Panc1 (cell line): Measurements from ENCODE around the gene PRKCA. TPM values are rescaled to one million over a fixed set of nuclear protein-coding genes. Genes with fewer than 3 reads are reported as not detected.

Source experiments
- ATAC-seq: fragments of 200-7000 bp; cut with Tn5 transposase; 2 replicates; pipeline ENCODE4 v1.9.1; 2020; ENCODE audit warnings: mild to moderate bottlenecking, moderate library complexity
- BruUV-seq: library from RNA; stranded (reverse); fragments of 400-500 nt; replicated peaks from 2 replicates; lab custom pipeline; 2021; lab: Mats Ljungman, UMichigan
- CTCF ChIA-PET: fragments of 300-600 bp; sonication (Branson Sonifier 250); formaldehyde crosslinking; loops from one replicate; lab custom pipeline; 2022; ENCODE audit warnings: antibody characterized with exemption; lab: Charles Lee
- POLR2A ChIA-PET: fragments of 300-600 bp; sonication (Branson Sonifier 250); formaldehyde crosslinking; loops from one replicate; lab custom pipeline; 2022; ENCODE audit warnings: antibody characterized with exemption; lab: Charles Lee
- DNase-seq: peaks from one replicate; pipeline ENCODE4 v3.0.0-alpha.2; 2010; ENCODE audit warnings: low read depth, low spot score
- H3K27ac ChIP-seq: 2 replicates; pipeline ENCODE4 v1.5.1; 2011; ENCODE audit warnings: mild to moderate bottlenecking, low read length, inconsistent platforms
- H3K27me3 ChIP-seq: fragments of 200-500 bp; sonication (Bioruptor generic); 2 replicates; pipeline ENCODE4 v1.6.0; 2014; ENCODE audit warnings: low read length, inconsistent platforms; ENCODE audit not compliant: control insufficient read depth, insufficient read depth
- H3K36me3 ChIP-seq: fragments of 200-500 bp; sonication (Bioruptor generic); 2 replicates; pipeline ENCODE4 v1.5.1; 2014; ENCODE audit warnings: inconsistent platforms, mild to moderate bottlenecking, low read length, moderate library complexity; ENCODE audit not compliant: control insufficient read depth, insufficient read depth
- H3K4me1 ChIP-seq: 2 replicates; pipeline ENCODE4 v1.5.1; 2011; ENCODE audit warnings: inconsistent platforms, mild to moderate bottlenecking, low read length, moderate library complexity; ENCODE audit not compliant: control insufficient read depth, insufficient read depth
- H3K4me3 ChIP-seq, 2 experiments: 2 replicates each; pipeline ENCODE4 v1.5.1; 2011 to 2012; ENCODE audit warnings: low read depth in 2 of 2, low read length in 2 of 2, mild to moderate bottlenecking in 2 of 2, inconsistent platforms in 1 of 2, moderate library complexity in 1 of 2
- H3K9me3 ChIP-seq: fragments of 200-500 bp; sonication (Bioruptor generic); 2 replicates; pipeline ENCODE4 v1.5.1; 2014; ENCODE audit warnings: low read depth, mild to moderate bottlenecking, inconsistent platforms, low read length, moderate library complexity; ENCODE audit not compliant: control insufficient read depth, insufficient read depth
- POLR2AphosphoS5 ChIP-seq: IDR thresholded peaks from 2 replicates; pipeline ENCODE4 v1.6.1; 2012; ENCODE audit warnings: mild to moderate bottlenecking, low read depth, low read length, moderate library complexity
- SIN3A ChIP-seq: IDR thresholded peaks from 2 replicates; pipeline ENCODE4 v1.6.1; 2012; ENCODE audit warnings: low read depth, mild to moderate bottlenecking, low read length, moderate library complexity, borderline replicate concordance; ENCODE audit not compliant: insufficient read depth
- TCF7L2 ChIP-seq: IDR thresholded peaks from 2 replicates; pipeline ENCODE4 v1.6.1; 2011; ENCODE audit warnings: mild to moderate bottlenecking, low read depth, low read length, inconsistent platforms
- in situ Hi-C: cut with HindIII; loops from 2 replicates; pipeline ENCODE4 v1.10.0; 2016; ENCODE audit warnings: low sequenced_read_pairs, low pct_unique_long_range_greater_than_20kb
- intact Hi-C: fragments of 100-400 bp; cut with micrococcal nuclease; formaldehyde crosslinking; loops from one replicate; pipeline ENCODE4 v1.10.0; 2022; ENCODE audit not compliant: unreplicated experiment
- total RNA-seq: library from RNA; stranded (reverse); gene quantifications from one replicate; pipeline ENCODE4 v1.2.1, GENCODE V29; 2021; ENCODE audit not compliant: unreplicated experiment
- TF ChIP-seq, protein P1 (sequence below): fragments of 450-650 bp; IDR thresholded peaks from 2 replicates; pipeline ENCODE4 v1.5.1; 2017; ENCODE audit warnings: mild to moderate bottlenecking
- TF ChIP-seq, protein P2 (sequence below), 2 experiments: IDR thresholded peaks; 2 replicates each; pipeline ENCODE4 v1.6.1; 2011 to 2012; ENCODE audit warnings: low read depth in 2 of 2, control low read depth in 1 of 2, low read length in 1 of 2, mild to moderate bottlenecking in 1 of 2, moderate library complexity in 1 of 2; ENCODE audit not compliant: insufficient read depth in 1 of 2

The PRKCA gene
- total RNA-seq, 1 experiment from 2014 or later = 53.0 TPM

DNA sequence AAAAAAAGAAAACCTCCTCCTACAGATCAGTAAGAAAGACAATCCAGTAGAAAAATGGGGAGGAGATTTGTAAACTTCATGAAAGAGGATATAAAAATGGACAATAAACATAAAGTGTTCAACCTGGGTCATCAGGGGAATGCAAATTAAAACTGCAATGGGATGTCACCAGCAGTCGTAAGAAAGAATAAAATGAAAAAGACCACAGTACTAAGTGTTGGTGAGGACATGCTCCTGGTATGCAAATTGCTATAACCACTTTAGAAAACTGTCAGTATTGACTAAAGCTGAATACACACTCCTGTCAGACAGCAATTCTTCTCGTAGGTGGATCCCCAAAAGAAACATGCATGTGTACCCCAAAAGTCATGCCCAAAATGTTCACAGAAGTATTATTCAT is 267.2 kb downstream of the PRKCA start:
- Histone ChIP-seq H3K4me3 (no peak overlapping the region), H3K9me3 (no peaks in the 10 kb centered on the region), H3K4me1 (peaks cover 41% of the 10 kb centered on the region), H3K36me3 (no peaks in the 10 kb centered on the region), H3K27ac (no peak overlapping the region), H3K27me3 (no peaks in the 10 kb centered on the region)
- TF ChIP-seq TCF7L2 = no peak
- TF ChIP-seq, protein P1, sequence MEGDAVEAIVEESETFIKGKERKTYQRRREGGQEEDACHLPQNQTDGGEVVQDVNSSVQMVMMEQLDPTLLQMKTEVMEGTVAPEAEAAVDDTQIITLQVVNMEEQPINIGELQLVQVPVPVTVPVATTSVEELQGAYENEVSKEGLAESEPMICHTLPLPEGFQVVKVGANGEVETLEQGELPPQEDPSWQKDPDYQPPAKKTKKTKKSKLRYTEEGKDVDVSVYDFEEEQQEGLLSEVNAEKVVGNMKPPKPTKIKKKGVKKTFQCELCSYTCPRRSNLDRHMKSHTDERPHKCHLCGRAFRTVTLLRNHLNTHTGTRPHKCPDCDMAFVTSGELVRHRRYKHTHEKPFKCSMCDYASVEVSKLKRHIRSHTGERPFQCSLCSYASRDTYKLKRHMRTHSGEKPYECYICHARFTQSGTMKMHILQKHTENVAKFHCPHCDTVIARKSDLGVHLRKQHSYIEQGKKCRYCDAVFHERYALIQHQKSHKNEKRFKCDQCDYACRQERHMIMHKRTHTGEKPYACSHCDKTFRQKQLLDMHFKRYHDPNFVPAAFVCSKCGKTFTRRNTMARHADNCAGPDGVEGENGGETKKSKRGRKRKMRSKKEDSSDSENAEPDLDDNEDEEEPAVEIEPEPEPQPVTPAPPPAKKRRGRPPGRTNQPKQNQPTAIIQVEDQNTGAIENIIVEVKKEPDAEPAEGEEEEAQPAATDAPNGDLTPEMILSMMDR = no peak
- TF ChIP-seq POLR2AphosphoS5 = no peak
- TF ChIP-seq SIN3A = no peak
- TF ChIP-seq, protein P2, sequence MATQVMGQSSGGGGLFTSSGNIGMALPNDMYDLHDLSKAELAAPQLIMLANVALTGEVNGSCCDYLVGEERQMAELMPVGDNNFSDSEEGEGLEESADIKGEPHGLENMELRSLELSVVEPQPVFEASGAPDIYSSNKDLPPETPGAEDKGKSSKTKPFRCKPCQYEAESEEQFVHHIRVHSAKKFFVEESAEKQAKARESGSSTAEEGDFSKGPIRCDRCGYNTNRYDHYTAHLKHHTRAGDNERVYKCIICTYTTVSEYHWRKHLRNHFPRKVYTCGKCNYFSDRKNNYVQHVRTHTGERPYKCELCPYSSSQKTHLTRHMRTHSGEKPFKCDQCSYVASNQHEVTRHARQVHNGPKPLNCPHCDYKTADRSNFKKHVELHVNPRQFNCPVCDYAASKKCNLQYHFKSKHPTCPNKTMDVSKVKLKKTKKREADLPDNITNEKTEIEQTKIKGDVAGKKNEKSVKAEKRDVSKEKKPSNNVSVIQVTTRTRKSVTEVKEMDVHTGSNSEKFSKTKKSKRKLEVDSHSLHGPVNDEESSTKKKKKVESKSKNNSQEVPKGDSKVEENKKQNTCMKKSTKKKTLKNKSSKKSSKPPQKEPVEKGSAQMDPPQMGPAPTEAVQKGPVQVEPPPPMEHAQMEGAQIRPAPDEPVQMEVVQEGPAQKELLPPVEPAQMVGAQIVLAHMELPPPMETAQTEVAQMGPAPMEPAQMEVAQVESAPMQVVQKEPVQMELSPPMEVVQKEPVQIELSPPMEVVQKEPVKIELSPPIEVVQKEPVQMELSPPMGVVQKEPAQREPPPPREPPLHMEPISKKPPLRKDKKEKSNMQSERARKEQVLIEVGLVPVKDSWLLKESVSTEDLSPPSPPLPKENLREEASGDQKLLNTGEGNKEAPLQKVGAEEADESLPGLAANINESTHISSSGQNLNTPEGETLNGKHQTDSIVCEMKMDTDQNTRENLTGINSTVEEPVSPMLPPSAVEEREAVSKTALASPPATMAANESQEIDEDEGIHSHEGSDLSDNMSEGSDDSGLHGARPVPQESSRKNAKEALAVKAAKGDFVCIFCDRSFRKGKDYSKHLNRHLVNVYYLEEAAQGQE (IDR thresholded peaks at IDR 0.05; ENCODE audit: insufficient read depth in 1 of 2, low read depth in 2 of 2, low read length in 1 of 2) = no peak
- no peak for DNase-seq
- intact Hi-C loops (loop anchor here (5.0 to 10.0 kb wide), 2 partner anchors 105 to 312 kb away; no protein-coding TSS in a partner anchor), in situ Hi-C loops (no loop called here)
- CTCF ChIA-PET = no interaction called here
- POLR2A ChIA-PET = no interaction called here
- ATAC-seq = no peak
- no TSS peak for BruUV-seq

DNA sequence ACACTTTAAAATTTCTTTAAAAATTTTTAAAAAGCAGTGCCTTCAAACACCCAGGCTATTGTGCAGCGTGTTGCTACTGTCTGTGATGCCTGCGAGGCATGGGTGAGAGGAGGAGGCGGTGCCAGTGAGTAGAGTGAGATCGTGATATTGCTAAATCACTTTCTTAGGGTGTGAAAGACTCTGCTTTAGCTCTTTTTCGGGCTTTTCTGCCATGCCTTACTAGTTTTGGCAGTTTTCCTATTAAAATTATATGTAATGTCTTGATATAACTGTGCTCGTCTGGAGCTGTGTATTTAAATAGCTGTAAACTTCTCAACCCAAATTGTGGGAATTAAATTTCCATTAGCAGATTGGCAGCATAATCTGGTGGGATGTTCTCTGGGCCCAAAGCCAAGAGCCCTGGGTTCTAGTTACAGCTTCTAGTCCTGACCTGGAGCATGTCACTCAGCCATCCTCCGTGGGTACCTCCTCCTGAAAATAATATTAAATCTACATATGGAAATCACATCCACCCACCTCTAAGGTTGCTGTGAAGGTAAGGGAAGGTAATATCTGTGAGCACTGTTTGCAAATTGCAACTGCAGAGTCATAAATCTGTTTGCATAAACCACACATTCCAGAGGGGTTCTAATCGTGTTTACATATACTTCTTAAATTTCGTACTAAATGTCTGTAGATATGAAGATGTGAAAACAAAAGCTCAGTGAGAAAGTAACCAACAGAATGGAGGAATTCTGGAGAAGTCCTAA is 268.2 kb downstream of the PRKCA start:
- POLR2A ChIA-PET = no interaction called here

DNA sequence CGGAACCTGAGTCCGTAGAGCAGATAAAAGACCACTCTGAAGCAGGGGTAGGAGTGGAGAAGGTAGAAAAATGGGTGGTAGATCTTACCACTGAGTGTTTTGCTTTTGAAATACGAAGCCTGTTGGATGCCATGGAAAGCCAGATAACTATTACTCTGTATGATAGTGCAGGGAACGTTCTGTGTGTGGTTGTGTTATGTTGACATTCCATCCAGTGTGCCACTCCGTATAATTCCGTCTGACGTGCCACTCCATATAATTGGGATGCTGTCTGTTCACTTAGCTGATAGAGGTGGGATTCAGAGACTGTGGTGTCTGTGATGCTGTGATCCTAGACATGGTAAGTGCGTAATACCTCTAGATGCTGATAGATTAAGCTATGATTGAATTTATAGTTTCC is 269.3 kb downstream of the PRKCA start:
- ChIA-PET CTCF (no interaction called here), POLR2A (no interaction called here)
- Histone ChIP-seq H3K27ac (no peak overlapping the region), H3K4me3 (no peak overlapping the region), H3K36me3 (no peaks in the 10 kb centered on the region), H3K4me1 (peaks cover 26% of the 10 kb centered on the region), H3K9me3 (no peaks in the 10 kb centered on the region), H3K27me3 (no peaks in the 10 kb centered on the region)
- no peak for ATAC-seq
- TF ChIP-seq POLR2AphosphoS5 = no peak
- no peak for TF ChIP-seq TCF7L2
- TF ChIP-seq, protein P2 (IDR thresholded peaks at IDR 0.05; ENCODE audit: insufficient read depth in 1 of 2, low read depth in 2 of 2, low read length in 1 of 2) = no peak
- TF ChIP-seq, protein P1 = no peak
- no peak for TF ChIP-seq SIN3A
- intact Hi-C loops = no loop called here
- no TSS peak for BruUV-seq
- no peak for DNase-seq
- in situ Hi-C loops = no loop called here

More for the DNA sequence above, 268.2 kb downstream of the PRKCA start:
- 0 out of 2 replicates have a peak overlapping the region, but pooled peaks have one; percentile 29 for H3K27ac ChIP-seq
- in situ Hi-C loops = no loop called here
- H3K4me1 ChIP-seq = peaks cover 34% of the 10 kb centered on the region
- no peaks in the 10 kb centered on the region for H3K9me3 ChIP-seq
- no TSS peak for BruUV-seq
- H3K27me3 ChIP-seq = no peaks in the 10 kb centered on the region
- CTCF ChIA-PET = no interaction called here
- no peak for ATAC-seq
- intact Hi-C loops = no loop called here
- H3K36me3 ChIP-seq = no peaks in the 10 kb centered on the region
- no peak overlapping the region for H3K4me3 ChIP-seq
- no peak for DNase-seq
- TF ChIP-seq POLR2AphosphoS5 = no peak
